ENCODE data around the gene RXRA. TPM values are rescaled to one million over a fixed set of nuclear protein-coding genes. Genes with fewer than 3 reads are reported as not detected.

Gene RXRA
- total and polyA plus RNA-seq, 2 of the 4 experiments (the other 2 are of a cell fraction): 7.5 to 17.9 TPM

DNA sequence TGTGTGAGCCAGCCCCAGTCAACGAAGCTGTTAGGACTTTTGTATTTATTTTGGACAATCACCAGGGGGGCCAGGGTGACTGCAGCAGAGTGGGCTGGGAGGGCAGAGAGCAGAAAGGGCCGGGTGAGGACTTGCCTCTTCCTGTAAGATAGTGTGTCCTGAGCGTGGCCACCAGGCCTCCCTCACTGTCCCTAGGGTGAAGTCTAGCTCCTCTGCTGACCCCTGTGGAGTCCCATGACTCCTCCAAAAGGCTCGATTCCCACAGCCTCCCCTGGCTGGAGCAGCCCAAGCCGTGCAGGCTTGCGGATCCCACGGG, 147.8 kb downstream of the RXRA start:
- 0 out of 2 replicates have a peak, but pooled peaks cover 7% of the 10 kb centered on the region for H3K9me1 ChIP-seq (ENCODE audit: insufficient read depth, low read length)
- H3K79me1 ChIP-seq (ENCODE audit: low read depth in 1 of 2, low read length in 2 of 2): no peaks in the 10 kb centered on the region
- peak overlapping the region; percentile 85 for H2AFZ ChIP-seq (replicated peaks; ENCODE audit: low read length, poor library complexity)
- H4K5ac ChIP-seq (ENCODE audit: low read depth, low read length): peak overlapping the region; percentile 72
- peaks cover 22% of the 10 kb centered on the region for H3K4me1 ChIP-seq (ENCODE audit: control insufficient read depth, insufficient read depth, low read length)
- H3K23ac ChIP-seq (ENCODE audit: low read depth, low read length): no peak overlapping the region
- intact Hi-C loops (cut with micrococcal nuclease) (no loop called here), dilution Hi-C loops (cut with HindIII; ENCODE audit: low sequenced_read_pairs, unreplicated experiment) (no loop called here), in situ Hi-C loops (cut with MboI; ENCODE audit: low sequenced_read_pairs) (no loop called here)
- no peaks in the 10 kb centered on the region for H3K36me3 ChIP-seq (ENCODE audit: control insufficient read depth, insufficient read depth, low read length)
- no peak overlapping the region for H2BK20ac ChIP-seq (ENCODE audit: low read depth, low read length)
- POLR2A ChIA-PET (ENCODE audit: unreplicated experiment): no interaction called here
- H2BK120ac ChIP-seq (ENCODE audit: low read depth, low read length): peak overlapping the region; percentile 85
- H3K9ac ChIP-seq (ENCODE audit: low read depth, low read length): 0 out of 2 replicates have a peak overlapping the region, but pooled peaks have one; percentile 2
- H3K9me3 ChIP-seq (ENCODE audit: control insufficient read depth, insufficient read depth, low read length): no peaks in the 10 kb centered on the region
- TF ChIP-seq ELK1 (IDR thresholded peaks at IDR 0.05; ENCODE audit: borderline replicate concordance, low read depth, low read length) (no peak), MAZ (IDR thresholded peaks at IDR 0.05; ENCODE audit: borderline replicate concordance, low read depth, low read length) (0 out of 2 replicates have a peak, but pooled peaks have one; percentile 28), NFE2L2 (IDR thresholded peaks at IDR 0.05; ENCODE audit: low read depth, low read length) (no peak), FOS (IDR thresholded peaks at IDR 0.05; ENCODE audit: low read depth, low read length) (0 out of 2 replicates have a peak, but pooled peaks have one; percentile 21)
- H3K27ac ChIP-seq (ENCODE audit: insufficient read depth, low read length): peak overlapping the region; percentile 28
- H2AK5ac ChIP-seq (ENCODE audit: low read depth, low read length): peak overlapping the region; percentile 88; the same call in 1 of the 2 replicates
- H3K14ac ChIP-seq (replicated peaks; ENCODE audit: low read depth, low read length): peak overlapping the region; percentile 43
- no TSS peak for BruUV-seq (replicated peaks)
- peak overlapping the region; percentile 100 for H2AK9ac ChIP-seq (replicated peaks; ENCODE audit: low read depth, low read length, poor library complexity)
- H3K27me3 ChIP-seq (ENCODE audit: control insufficient read depth, insufficient read depth, low read length): no peaks in the 10 kb centered on the region
- H2BK15ac ChIP-seq (ENCODE audit: low read depth, low read length): peak overlapping the region; percentile 77; the same call in 2 of the 3 replicates
- peak overlapping the region; percentile 11 for H2BK5ac ChIP-seq (ENCODE audit: low read depth, low read length, poor library complexity, severe bottlenecking)
- H3K4ac ChIP-seq (ENCODE audit: low read depth, low read length): peak overlapping the region; percentile 95
- 60% methylated on average over 5 of the region's 7 CpGs; no CpG with 5 or more reads in 1 of the 2 experiments for WGBS, 2 experiments (ENCODE audit: extremely low coverage in 2 of 2, insufficient read length in 1 of 2)
- no peak overlapping the region for H3K4me2 ChIP-seq (ENCODE audit: low read depth, low read length)
- ATAC-seq (ENCODE audit: low read depth): peak; percentile 46
- H4K20me1 ChIP-seq (ENCODE audit: insufficient read depth, low read length): no peaks in the 10 kb centered on the region
- H3K56ac ChIP-seq (ENCODE audit: extremely low read depth, insufficient read depth, low read length): no peak overlapping the region; the same call in 1 of the 2 replicates
- H4K91ac ChIP-seq (ENCODE audit: insufficient read depth, low read depth, low read length): peak overlapping the region; percentile 90
- peak overlapping the region; percentile 71 to 93; a peak in 3 of 4 replicates for H4K8ac ChIP-seq (ENCODE audit: low read depth in 2 of 2, low read length in 2 of 2)
- H3K4me3 ChIP-seq (ENCODE audit: insufficient read depth, low read depth, low read length): no peak overlapping the region
- peak overlapping the region; percentile 58 for H3K18ac ChIP-seq (ENCODE audit: low read depth, low read length)
- CTCF ChIA-PET: interaction anchor here (1.1 kb wide), 1 partner anchor 23 kb away, joined by 3 read pairs; no protein-coding TSS in a partner anchor
- peak; percentile 54 for DNase-seq
